ENCODE data around the gene GMDS. TPM values are rescaled to one million over a fixed set of nuclear protein-coding genes. Genes with fewer than 3 reads are reported as not detected.

GMDS gene
- total and polyA plus RNA-seq, 2 donors (not counting 3 experiments of a cell fraction or from before 2014, with no cell fraction given) = 9.8 to 23.5 TPM

DNA sequence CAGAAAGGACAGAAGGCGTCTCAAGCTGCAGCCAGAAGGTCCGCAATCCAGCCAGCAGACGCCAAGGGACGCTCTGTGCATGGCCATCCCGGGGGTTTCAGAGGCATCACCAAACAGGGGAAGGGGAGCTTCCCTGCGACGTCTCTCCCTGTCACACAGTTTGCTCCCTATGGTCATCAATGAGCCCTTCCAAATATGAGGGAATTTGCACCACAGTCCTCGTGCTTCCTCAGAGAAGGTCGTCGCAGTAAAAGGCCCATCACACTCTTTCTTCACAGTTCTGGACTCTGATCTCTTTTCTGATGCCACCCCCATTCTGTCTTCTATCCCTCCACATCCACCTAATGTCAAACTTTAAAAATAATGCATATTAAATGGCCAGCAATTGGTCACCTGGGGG, 645.9 kb downstream of the GMDS start:
- Histone ChIP-seq H3K4me2 (ENCODE audit: insufficient read depth, low read length) (no peak overlapping the region), H3K27ac (ENCODE audit: insufficient read depth, low read depth, low read length) (no peak overlapping the region), H3K9me3 (replicated peaks; ENCODE audit: control insufficient read depth, insufficient read depth, low read length) (no peaks in the 10 kb centered on the region), H3K27me3 (ENCODE audit: control insufficient read depth in 2 of 2, insufficient read depth in 2 of 2, low read length in 2 of 2) (peaks cover 2 to 3% of the 10 kb centered on the region in 2 experiments), H3K4me1 (ENCODE audit: control insufficient read depth, extremely low read depth, insufficient read depth, low read length) (peaks cover 3% of the 10 kb centered on the region), H3K9me1 (replicated peaks; ENCODE audit: control insufficient read depth, extremely low read depth, insufficient read depth, low read length) (no peaks in the 10 kb centered on the region), H3K9ac (replicated peaks; ENCODE audit: extremely low read depth, insufficient read depth, low read length) (no peak overlapping the region), H3K4me3 (replicated peaks in 1 of 3; ENCODE audit: insufficient read depth in 1 of 3, low read depth in 1 of 3, low read length in 3 of 3) (no peak overlapping the region), H3K79me2 (ENCODE audit: control insufficient read depth, insufficient read depth, low read length) (no peaks in the 10 kb centered on the region), H2AFZ (ENCODE audit: low read depth, low read length) (no peak overlapping the region), H3K36me3 (ENCODE audit: control insufficient read depth in 2 of 2, extremely low read depth in 1 of 2, insufficient read depth in 2 of 2, low read length in 2 of 2) (no peaks in the 10 kb centered on the region), H4K20me1 (replicated peaks; ENCODE audit: control insufficient read depth, extremely low read depth, insufficient read depth, low read length) (no peaks in the 10 kb centered on the region)
- intact Hi-C loops (cut with micrococcal nuclease) = loop anchor here (5.0 kb wide), 1 partner anchor 978 kb away; no protein-coding TSS in a partner anchor
- TF ChIP-seq EZH2 (IDR thresholded peaks at IDR 0.05; ENCODE audit: borderline replicate concordance, low read depth, low read length, severe bottlenecking) = no peak
- TF ChIP-seq, protein P1, sequence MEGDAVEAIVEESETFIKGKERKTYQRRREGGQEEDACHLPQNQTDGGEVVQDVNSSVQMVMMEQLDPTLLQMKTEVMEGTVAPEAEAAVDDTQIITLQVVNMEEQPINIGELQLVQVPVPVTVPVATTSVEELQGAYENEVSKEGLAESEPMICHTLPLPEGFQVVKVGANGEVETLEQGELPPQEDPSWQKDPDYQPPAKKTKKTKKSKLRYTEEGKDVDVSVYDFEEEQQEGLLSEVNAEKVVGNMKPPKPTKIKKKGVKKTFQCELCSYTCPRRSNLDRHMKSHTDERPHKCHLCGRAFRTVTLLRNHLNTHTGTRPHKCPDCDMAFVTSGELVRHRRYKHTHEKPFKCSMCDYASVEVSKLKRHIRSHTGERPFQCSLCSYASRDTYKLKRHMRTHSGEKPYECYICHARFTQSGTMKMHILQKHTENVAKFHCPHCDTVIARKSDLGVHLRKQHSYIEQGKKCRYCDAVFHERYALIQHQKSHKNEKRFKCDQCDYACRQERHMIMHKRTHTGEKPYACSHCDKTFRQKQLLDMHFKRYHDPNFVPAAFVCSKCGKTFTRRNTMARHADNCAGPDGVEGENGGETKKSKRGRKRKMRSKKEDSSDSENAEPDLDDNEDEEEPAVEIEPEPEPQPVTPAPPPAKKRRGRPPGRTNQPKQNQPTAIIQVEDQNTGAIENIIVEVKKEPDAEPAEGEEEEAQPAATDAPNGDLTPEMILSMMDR (IDR thresholded peaks at IDR 0.05; ENCODE audit: extremely low read depth in 1 of 2, insufficient read depth in 1 of 2, low read depth in 1 of 2, low read length in 2 of 2) = no peak
- no peak for TF ChIP-seq MYC (IDR thresholded peaks at IDR 0.05; ENCODE audit: low read depth, low read length)
- TF ChIP-seq POLR2AphosphoS5 (IDR thresholded peaks at IDR 0.05; ENCODE audit: insufficient read depth, low read depth, low read length) = no peak
- no peak for TF ChIP-seq JUN (IDR thresholded peaks at IDR 0.05; ENCODE audit: borderline replicate concordance, insufficient read depth, insufficient read length, low read depth)
- TF ChIP-seq, protein P2, sequence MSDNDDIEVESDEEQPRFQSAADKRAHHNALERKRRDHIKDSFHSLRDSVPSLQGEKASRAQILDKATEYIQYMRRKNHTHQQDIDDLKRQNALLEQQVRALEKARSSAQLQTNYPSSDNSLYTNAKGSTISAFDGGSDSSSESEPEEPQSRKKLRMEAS (IDR thresholded peaks at IDR 0.05; ENCODE audit: insufficient read depth, insufficient read length) = no peak
- TF ChIP-seq FOS (IDR thresholded peaks at IDR 0.05; ENCODE audit: borderline replicate concordance, insufficient read depth, low read length) = no peak
- no peak for TF ChIP-seq POLR2A (IDR thresholded peaks at IDR 0.05; ENCODE audit: low read depth, low read length)
- dilution Hi-C loops (cut with MboI; ENCODE audit: extremely low pct_ligation_motif_present, low sequenced_read_pairs) = no loop called here
- ChIA-PET CTCF (interaction anchor here (0.9 to 7.7 kb wide), 6 partner anchors 505 to 1151 kb away, joined by 4 to 90 read pairs (median 6); partner anchors contain the start of gene MYLK4), POLR2A (no interaction called here)
- FAIRE-seq = no peak
- no peak for DNase-seq (ENCODE audit: low read depth, low spot score)
- BruUV-seq (replicated peaks) = no TSS peak

Data from endothelial cell of umbilical vein (primary cell).